KMS-11 (cell line): Measurements from ENCODE around the gene ASCL5.

ENCODE experiments used
- H2AFZ ChIP-seq: fragments of 200-600 bp; sonication (generic); 2 replicates; pipeline ENCODE4 v1.6.1; 2016; ENCODE audit warnings: antibody characterized with exemption, mixed run types, low read depth
- H3K27ac ChIP-seq: fragments of 200-600 bp; sonication (generic); 2 replicates; pipeline ENCODE4 v1.6.1; 2016; ENCODE audit warnings: mild to moderate bottlenecking, mixed run types
- H3K27me3 ChIP-seq: fragments of 200-600 bp; sonication (generic); 2 replicates; pipeline ENCODE4 v1.6.1; 2017; ENCODE audit warnings: mild to moderate bottlenecking, low read depth, mixed run types, moderate library complexity; ENCODE audit not compliant: insufficient read depth
- H3K36me3 ChIP-seq: fragments of 200-600 bp; sonication (generic); 2 replicates; pipeline ENCODE4 v1.6.1; 2017; ENCODE audit warnings: mild to moderate bottlenecking, mixed run types; ENCODE audit not compliant: insufficient read depth
- H3K4me1 ChIP-seq: fragments of 200-600 bp; sonication (generic); 2 replicates; pipeline ENCODE4 v1.6.1; 2016; ENCODE audit warnings: mild to moderate bottlenecking, low read depth, mixed run types; ENCODE audit not compliant: poor library complexity, severe bottlenecking
- H3K4me2 ChIP-seq: fragments of 200-600 bp; sonication (generic); 2 replicates; pipeline ENCODE4 v1.7.0; 2016; ENCODE audit warnings: mild to moderate bottlenecking, mixed run types
- H3K4me3 ChIP-seq: fragments of 200-600 bp; sonication (generic); IDR thresholded peaks from 2 replicates; pipeline ENCODE4 v1.6.1; 2017; ENCODE audit warnings: low read depth, low read length, mixed read lengths; ENCODE audit not compliant: insufficient read depth
- H3K79me2 ChIP-seq: fragments of 200-600 bp; sonication (generic); 2 replicates; pipeline ENCODE4 v1.6.1; 2016; ENCODE audit warnings: low read depth, mixed run types; ENCODE audit not compliant: insufficient read depth
- H3K9ac ChIP-seq: fragments of 200-600 bp; sonication (generic); 2 replicates; pipeline ENCODE4 v1.6.1; 2016; ENCODE audit warnings: mild to moderate bottlenecking, mixed run types
- H4K20me1 ChIP-seq: fragments of 200-600 bp; sonication (generic); 2 replicates; pipeline ENCODE4 v1.6.1; 2016; ENCODE audit warnings: mild to moderate bottlenecking, mixed run types; ENCODE audit not compliant: insufficient read depth
- TF ChIP-seq, protein P1 (sequence below): fragments of 200-600 bp; sonication (generic); conservative IDR thresholded peaks from 2 replicates; pipeline ENCODE4 v1.6.1; 2017; ENCODE audit warnings: low read depth, mild to moderate bottlenecking, antibody characterized with exemption, low read length, moderate library complexity, mixed read lengths

Gene ASCL5

DNA sequence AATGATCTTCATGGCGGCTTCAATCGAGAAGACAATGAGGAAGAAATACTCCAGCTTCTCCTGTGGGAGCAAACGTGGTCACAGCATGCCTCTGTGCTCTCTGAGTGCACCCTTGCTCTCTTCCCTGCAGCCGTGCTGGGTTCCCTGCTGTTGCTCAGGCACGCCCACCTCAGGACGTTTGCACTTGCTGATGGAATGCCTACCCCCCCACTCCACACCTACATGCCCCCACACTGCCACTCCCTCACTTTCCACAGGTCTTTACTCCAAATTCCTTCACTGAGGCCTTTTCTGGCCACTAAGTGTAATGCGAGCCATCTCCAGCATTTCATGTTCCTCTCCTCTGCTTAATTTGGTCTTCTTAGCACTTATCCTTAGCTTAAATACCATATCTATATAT is 33.0 kb downstream of the ASCL5 start:
- no peaks in the 10 kb centered on the region for H3K79me2 ChIP-seq
- no peak overlapping the region for H3K4me3 ChIP-seq
- no peaks in the 10 kb centered on the region; the same call in 1 of the 2 replicates for H3K27me3 ChIP-seq
- H3K27ac ChIP-seq = no peak overlapping the region
- no peak overlapping the region for H2AFZ ChIP-seq
- no peak overlapping the region for H3K9ac ChIP-seq
- TF ChIP-seq, protein P1, sequence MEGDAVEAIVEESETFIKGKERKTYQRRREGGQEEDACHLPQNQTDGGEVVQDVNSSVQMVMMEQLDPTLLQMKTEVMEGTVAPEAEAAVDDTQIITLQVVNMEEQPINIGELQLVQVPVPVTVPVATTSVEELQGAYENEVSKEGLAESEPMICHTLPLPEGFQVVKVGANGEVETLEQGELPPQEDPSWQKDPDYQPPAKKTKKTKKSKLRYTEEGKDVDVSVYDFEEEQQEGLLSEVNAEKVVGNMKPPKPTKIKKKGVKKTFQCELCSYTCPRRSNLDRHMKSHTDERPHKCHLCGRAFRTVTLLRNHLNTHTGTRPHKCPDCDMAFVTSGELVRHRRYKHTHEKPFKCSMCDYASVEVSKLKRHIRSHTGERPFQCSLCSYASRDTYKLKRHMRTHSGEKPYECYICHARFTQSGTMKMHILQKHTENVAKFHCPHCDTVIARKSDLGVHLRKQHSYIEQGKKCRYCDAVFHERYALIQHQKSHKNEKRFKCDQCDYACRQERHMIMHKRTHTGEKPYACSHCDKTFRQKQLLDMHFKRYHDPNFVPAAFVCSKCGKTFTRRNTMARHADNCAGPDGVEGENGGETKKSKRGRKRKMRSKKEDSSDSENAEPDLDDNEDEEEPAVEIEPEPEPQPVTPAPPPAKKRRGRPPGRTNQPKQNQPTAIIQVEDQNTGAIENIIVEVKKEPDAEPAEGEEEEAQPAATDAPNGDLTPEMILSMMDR = no peak
- no peaks in the 10 kb centered on the region for H3K4me1 ChIP-seq
- no peak overlapping the region for H3K4me2 ChIP-seq
- H4K20me1 ChIP-seq = no peaks in the 10 kb centered on the region
- no peaks in the 10 kb centered on the region for H3K36me3 ChIP-seq

DNA sequence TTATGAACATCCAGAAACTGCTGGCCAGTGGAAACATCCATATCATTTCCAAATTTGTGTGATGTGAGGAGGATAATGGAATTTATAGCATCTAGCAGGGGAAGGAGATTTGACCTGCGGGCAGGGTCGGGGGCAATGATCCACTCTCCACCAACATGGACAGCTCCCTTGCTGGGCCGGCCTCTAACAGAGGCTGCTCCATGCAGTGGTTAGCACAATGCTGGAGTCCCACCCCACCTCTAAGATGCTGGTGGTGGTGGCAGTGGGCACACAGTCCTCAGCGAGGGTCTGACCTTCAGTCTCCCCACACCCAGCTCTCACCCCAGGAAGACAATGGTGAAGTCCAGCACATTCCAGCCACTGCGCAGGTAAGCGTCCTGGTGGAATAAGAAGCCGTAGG is 33.4 kb downstream of the ASCL5 start:
- Histone ChIP-seq H3K4me2 (no peak overlapping the region), H3K4me3 (no peak overlapping the region), H3K79me2 (no peaks in the 10 kb centered on the region), H4K20me1 (no peaks in the 10 kb centered on the region), H3K36me3 (no peaks in the 10 kb centered on the region), H2AFZ (no peak overlapping the region), H3K27ac (no peak overlapping the region), H3K27me3 (no peaks in the 10 kb centered on the region; the same call in 1 of the 2 replicates), H3K4me1 (no peaks in the 10 kb centered on the region), H3K9ac (no peak overlapping the region)
- TF ChIP-seq, protein P1 = no peak

DNA sequence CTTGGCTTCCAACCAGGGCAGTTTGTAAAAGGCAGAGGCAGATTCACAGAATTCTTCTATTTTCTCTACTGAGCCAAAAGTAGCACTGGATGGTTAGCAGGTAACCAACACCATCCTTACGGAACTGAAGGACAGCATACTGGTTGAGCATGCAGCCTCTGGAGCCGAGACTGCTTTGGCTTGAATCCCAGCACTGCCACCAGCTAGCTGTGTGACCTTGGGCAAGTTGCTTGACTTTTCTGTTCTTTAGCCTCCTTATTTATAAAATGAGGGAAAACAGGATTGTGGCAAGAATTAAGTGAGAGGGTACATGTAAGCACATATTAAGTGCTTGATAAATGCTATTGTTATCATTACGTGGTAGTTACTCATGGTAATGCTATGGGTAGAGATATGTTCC is 34.2 kb downstream of the ASCL5 start:
- Histone ChIP-seq H3K4me1 (no peaks in the 10 kb centered on the region), H3K27me3 (no peaks in the 10 kb centered on the region; the same call in 1 of the 2 replicates), H2AFZ (no peak overlapping the region), H3K79me2 (no peaks in the 10 kb centered on the region), H3K9ac (no peak overlapping the region), H4K20me1 (no peaks in the 10 kb centered on the region), H3K4me3 (no peak overlapping the region), H3K27ac (no peak overlapping the region), H3K36me3 (no peaks in the 10 kb centered on the region), H3K4me2 (no peak overlapping the region)
- TF ChIP-seq, protein P1 = no peak

DNA sequence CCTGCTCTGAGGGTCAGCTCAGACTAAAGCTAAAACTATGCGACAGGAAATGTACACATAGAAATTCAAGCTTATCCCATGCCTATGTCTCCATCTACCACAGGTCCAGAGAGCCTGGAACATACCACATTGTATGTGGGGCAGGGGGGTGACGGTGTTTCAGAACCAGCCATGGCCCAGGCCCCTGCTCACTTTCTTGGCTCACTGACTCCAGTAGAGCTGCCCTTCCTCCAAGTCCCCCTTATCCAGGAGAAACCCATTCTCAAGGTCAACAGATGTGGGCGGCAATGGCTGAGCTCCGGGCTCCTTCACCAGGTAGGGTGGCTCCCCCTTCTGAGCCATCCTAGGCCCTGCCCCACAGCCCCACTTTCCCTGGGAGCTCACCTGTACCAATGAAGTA is 35.7 kb downstream of the ASCL5 start:
- no peaks in the 10 kb centered on the region for H4K20me1 ChIP-seq
- H3K36me3 ChIP-seq = no peaks in the 10 kb centered on the region
- H3K4me3 ChIP-seq = no peak overlapping the region
- no peaks in the 10 kb centered on the region for H3K27me3 ChIP-seq
- no peak overlapping the region for H3K27ac ChIP-seq
- H3K79me2 ChIP-seq = no peaks in the 10 kb centered on the region
- no peak overlapping the region for H3K4me2 ChIP-seq
- H2AFZ ChIP-seq = no peak overlapping the region
- H3K4me1 ChIP-seq = no peaks in the 10 kb centered on the region
- TF ChIP-seq, protein P1 = no peak
- H3K9ac ChIP-seq = no peak overlapping the region
